Trophoblast cell (in vitro differentiated cells and primary cell): ENCODE data around the gene GRM4. TPM values are rescaled to one million over a fixed set of nuclear protein-coding genes. Genes with fewer than 3 reads are reported as not detected.
A peak's percentile ranks its signal among the peaks of the same experiment; 100 is the strongest.

ENCODE experiments used
- DNase-seq, 2 donors: peaks; one replicate each; pipeline ENCODE4 v3.0.0-alpha.2; 2016
- H2AFZ ChIP-seq: 2 replicates; pipeline ENCODE4 v1.6.1; 2013; ENCODE audit warnings: low read length, moderate library complexity, mild to moderate bottlenecking; ENCODE audit not compliant: insufficient read depth, poor library complexity
- H2AK5ac ChIP-seq: 2 replicates; pipeline ENCODE4 v1.6.1; 2013; ENCODE audit warnings: mild to moderate bottlenecking, low read length
- H2BK120ac ChIP-seq: 2 replicates; pipeline ENCODE4 v1.6.1; 2013; ENCODE audit warnings: low read length, mild to moderate bottlenecking, moderate library complexity; ENCODE audit not compliant: insufficient read depth, poor library complexity
- H2BK12ac ChIP-seq: 2 replicates; pipeline ENCODE4 v1.6.1; 2013; ENCODE audit warnings: mild to moderate bottlenecking, low read length, moderate library complexity
- H2BK5ac ChIP-seq: 2 replicates; pipeline ENCODE4 v1.6.1; 2013; ENCODE audit warnings: low read length, low read depth, moderate library complexity, mild to moderate bottlenecking; ENCODE audit not compliant: poor library complexity
- H3K14ac ChIP-seq: 2 replicates; pipeline ENCODE4 v1.6.1; 2013; ENCODE audit warnings: mild to moderate bottlenecking, low read length
- H3K18ac ChIP-seq: 2 replicates; pipeline ENCODE4 v1.6.1; 2013; ENCODE audit warnings: mild to moderate bottlenecking, low read length
- H3K23ac ChIP-seq: 2 replicates; pipeline ENCODE4 v1.6.1; 2013; ENCODE audit warnings: low read length
- H3K27ac ChIP-seq: 2 replicates; pipeline ENCODE4 v1.5.1; 2013; ENCODE audit warnings: low read depth, mild to moderate bottlenecking, inconsistent platforms, low read length, moderate library complexity
- H3K27me3 ChIP-seq: 2 replicates; pipeline ENCODE4 v1.6.1; 2013; ENCODE audit warnings: inconsistent platforms, mild to moderate bottlenecking, low read length, moderate library complexity; ENCODE audit not compliant: insufficient read depth
- H3K36me3 ChIP-seq, 2 experiments: 1 replicate in 1 of 2; 2 replicates in 1 of 2; pipeline ENCODE4 v1.6.1; 2013; ENCODE audit warnings: low read length in 2 of 2, mild to moderate bottlenecking in 2 of 2, moderate library complexity in 1 of 2; ENCODE audit not compliant: insufficient read depth in 2 of 2, control insufficient read depth in 1 of 2
- H3K4ac ChIP-seq: 2 replicates; pipeline ENCODE4 v1.6.1; 2013; ENCODE audit warnings: low read depth, mild to moderate bottlenecking, low read length, moderate library complexity
- H3K4me1 ChIP-seq, 2 experiments: 1 replicate in 1 of 2; 2 replicates in 1 of 2; pipeline ENCODE4 v1.6.1; 2013; ENCODE audit warnings: low read length in 2 of 2, mild to moderate bottlenecking in 2 of 2, moderate library complexity in 1 of 2; ENCODE audit not compliant: insufficient read depth in 2 of 2, control insufficient read depth in 1 of 2
- H3K4me2 ChIP-seq: 2 replicates; pipeline ENCODE4 v1.6.1; 2013; ENCODE audit warnings: inconsistent platforms, mild to moderate bottlenecking, low read length, moderate library complexity
- H3K4me3 ChIP-seq: 2 replicates; pipeline ENCODE4 v1.5.1; 2013; ENCODE audit warnings: mild to moderate bottlenecking, low read depth, low read length, inconsistent platforms
- H3K79me1 ChIP-seq: one replicate; pipeline ENCODE4 v1.6.1; 2013; ENCODE audit warnings: low read length
- H3K79me2 ChIP-seq: 2 replicates; pipeline ENCODE4 v1.6.1; 2013; ENCODE audit warnings: low read length, mild to moderate bottlenecking; ENCODE audit not compliant: control insufficient read depth, insufficient read depth, poor library complexity
- H3K9ac ChIP-seq: 2 replicates; pipeline ENCODE4 v1.6.1; 2013; ENCODE audit warnings: mild to moderate bottlenecking, low read length
- H3K9me3 ChIP-seq: 2 replicates; pipeline ENCODE4 v1.6.1; 2013; ENCODE audit warnings: low read depth, mild to moderate bottlenecking, control low read depth, inconsistent platforms, low read length; ENCODE audit not compliant: insufficient read depth
- H4K12ac ChIP-seq: 2 replicates; pipeline ENCODE4 v1.6.1; 2013; ENCODE audit warnings: low read depth, mild to moderate bottlenecking, low read length, moderate library complexity
- H4K8ac ChIP-seq: 2 replicates; pipeline ENCODE4 v1.6.1; 2013; ENCODE audit warnings: low read depth, mild to moderate bottlenecking, low read length, moderate library complexity
- H4K91ac ChIP-seq: one replicate; pipeline ENCODE4 v1.6.1; 2013; ENCODE audit warnings: low read depth, mild to moderate bottlenecking, low read length, moderate library complexity
- WGBS: extraction: QIAGEN DNeasy Blood & Tissue Kit; methylation state at CpG from one replicate; pipeline ENCODE4 v1.1.7; 2013; ENCODE audit warnings: missing lambda C conversion rate; ENCODE audit not compliant: insufficient read length, insufficient coverage; ENCODE audit errors: extremely low coverage; 5-methylcytosine and 5-hydroxymethylcytosine counted together
- polyA plus RNA-seq: library from polyadenylated mRNA; stranded (reverse); fragments of 200-250 nt; gene quantifications from 2 replicates; pipeline ENCODE4 v1.2.3, GENCODE V29; 2013

The GRM4 gene
- polyA plus RNA-seq = 0.04 and 0.07 TPM in 2 replicates

- Histone ChIP-seq H4K12ac (no peak within 1 kb of the TSS), H4K8ac (no peak within 1 kb of the TSS), H3K14ac (no peak within 1 kb of the TSS), H3K27ac (no peak within 1 kb of the TSS), H2AK5ac (no peak within 1 kb of the TSS), H3K4me2 (peak within 1 kb of the TSS; percentile 91), H3K9me3 (no peaks in the 10 kb centered on the region), H3K79me1 (no peaks in the 10 kb centered on the region), H3K4me1 (peaks cover 5 to 17% of the 10 kb centered on the region in 2 experiments), H3K36me3 (no peaks in the 10 kb centered on the region), H3K18ac (no peak within 1 kb of the TSS), H3K9ac (no peak within 1 kb of the TSS), H3K4me3 (peak within 1 kb of the TSS; percentile 40), H3K27me3 (peaks cover 41% of the 10 kb centered on the region), H2BK5ac (no peak within 1 kb of the TSS), H3K4ac (no peak within 1 kb of the TSS), H2AFZ (no peak within 1 kb of the TSS), H3K23ac (no peak within 1 kb of the TSS), H3K79me2 (no peaks in the 10 kb centered on the region), H2BK120ac (no peak within 1 kb of the TSS), H4K91ac (no peak within 1 kb of the TSS), H2BK12ac (no peak within 1 kb of the TSS)
- no peak for DNase-seq
- WGBS = no CpG with 5 or more reads among the region's 20 CpGs
Measured at GRCh38 chr6:34146021-34146782, at the start of gene GRM4. TSS of gene GRM4 (minus strand) at chr6:34146087. CDS start at chr6:34133496, 12,591 bp downstream.

GRCh38 chr6:34194772-34195171, 48.9 kb upstream of the GRM4 start:
- Histone ChIP-seq H3K79me2 (no peaks in the 10 kb centered on the region), H3K4me2 (no peak overlapping the region), H2AFZ (no peak overlapping the region), H2BK5ac (no peak overlapping the region), H3K79me1 (no peaks in the 10 kb centered on the region), H3K4me1 (peaks cover 0 to 3% of the 10 kb centered on the region in 2 experiments), H3K14ac (no peak overlapping the region), H2BK120ac (no peak overlapping the region), H4K8ac (no peak overlapping the region), H3K4me3 (no peak overlapping the region), H3K27me3 (no peaks in the 10 kb centered on the region), H3K18ac (no peak overlapping the region), H2BK12ac (no peak overlapping the region), H3K9me3 (no peaks in the 10 kb centered on the region), H4K91ac (no peak overlapping the region), H3K36me3 (no peaks in the 10 kb centered on the region), H3K9ac (no peak overlapping the region), H3K27ac (no peak overlapping the region), H3K23ac (no peak overlapping the region), H3K4ac (no peak overlapping the region), H4K12ac (no peak overlapping the region), H2AK5ac (no peak overlapping the region)
- no peak for DNase-seq
- no CpG with 5 or more reads among the region's 3 CpGs for WGBS

DNA sequence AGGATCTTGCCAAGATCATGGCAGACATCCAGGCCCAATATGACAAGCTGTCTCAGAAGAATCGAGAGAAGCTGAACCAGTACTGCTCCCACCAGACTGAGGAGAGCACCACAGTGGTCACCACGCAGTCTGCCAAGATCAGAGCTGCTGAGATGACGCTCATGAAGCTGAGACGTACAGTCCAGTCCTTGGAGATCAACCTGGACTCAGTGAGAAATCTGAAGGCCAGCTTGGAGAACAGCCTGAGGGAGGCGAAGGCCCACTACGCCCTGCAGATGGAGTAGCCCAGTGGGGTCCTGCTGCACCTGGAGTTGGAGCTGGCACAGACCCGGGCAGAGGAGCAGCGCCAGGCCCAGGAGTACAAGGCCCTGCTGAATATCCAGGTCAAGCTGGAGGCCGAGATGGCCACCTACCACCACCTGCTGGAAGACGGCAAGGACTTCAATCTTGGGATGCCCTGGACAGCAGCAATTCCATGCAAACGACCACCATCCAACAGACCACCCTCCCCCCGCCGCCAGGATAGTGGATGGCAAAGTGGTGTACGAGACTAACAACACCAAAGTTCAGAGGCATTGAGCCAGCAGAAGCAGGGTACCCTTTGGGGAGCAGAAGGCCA, 44.7 kb upstream of the GRM4 start:
- no CpG with 5 or more reads among the region's 14 CpGs for WGBS
- H3K36me3 ChIP-seq = no peaks in the 10 kb centered on the region

GRCh38 chr6:34189806-34190503, 44.1 kb upstream of the GRM4 start:
- H3K4me2 ChIP-seq = no peak overlapping the region

More for the DNA sequence above, 44.7 kb upstream of the GRM4 start:
- H3K9me3 ChIP-seq = no peaks in the 10 kb centered on the region
- H3K27me3 ChIP-seq = no peaks in the 10 kb centered on the region
- H3K23ac ChIP-seq = no peak overlapping the region
- no peak overlapping the region for H4K12ac ChIP-seq
- no peak overlapping the region for H3K14ac ChIP-seq
- no peaks in the 10 kb centered on the region for H3K4me1 ChIP-seq
- no peak overlapping the region for H3K18ac ChIP-seq
- DNase-seq = no peak
- no peak overlapping the region for H3K9ac ChIP-seq
- H3K4me3 ChIP-seq = no peak overlapping the region
- H3K4me2 ChIP-seq = no peak overlapping the region
- no peaks in the 10 kb centered on the region for H3K79me1 ChIP-seq
- no peak overlapping the region for H2BK5ac ChIP-seq
- no peak overlapping the region for H4K8ac ChIP-seq
- no peak overlapping the region for H2AK5ac ChIP-seq
- no peak overlapping the region for H2AFZ ChIP-seq
- H4K91ac ChIP-seq = no peak overlapping the region
- H2BK12ac ChIP-seq = no peak overlapping the region
- H3K27ac ChIP-seq = no peak overlapping the region
- no peaks in the 10 kb centered on the region for H3K79me2 ChIP-seq
- H2BK120ac ChIP-seq = no peak overlapping the region
- H3K4ac ChIP-seq = no peak overlapping the region

More at GRCh38 chr6:34189806-34190503, 44.1 kb upstream of the GRM4 start:
- Histone ChIP-seq H2AFZ (no peak overlapping the region), H2BK5ac (no peak overlapping the region), H3K27me3 (no peaks in the 10 kb centered on the region), H3K4me1 (no peaks in the 10 kb centered on the region), H3K79me1 (no peaks in the 10 kb centered on the region), H3K27ac (no peak overlapping the region), H2BK12ac (no peak overlapping the region), H3K23ac (no peak overlapping the region), H3K9ac (no peak overlapping the region), H3K4me3 (no peak overlapping the region), H3K14ac (no peak overlapping the region), H3K36me3 (no peaks in the 10 kb centered on the region), H3K79me2 (no peaks in the 10 kb centered on the region), H4K12ac (no peak overlapping the region), H3K9me3 (no peaks in the 10 kb centered on the region), H2BK120ac (no peak overlapping the region), H4K91ac (no peak overlapping the region), H3K4ac (no peak overlapping the region), H4K8ac (no peak overlapping the region), H2AK5ac (no peak overlapping the region), H3K18ac (no peak overlapping the region)
- WGBS = no CpG with 5 or more reads among the region's 12 CpGs
- DNase-seq = no peak
